ENCODE measurements around the gene GCFC2.

GCFC2 gene

GRCh38 chr2:75646583-75647425, 63.9 kb downstream of the GCFC2 start, which contains the start of gene MRPL19:
TSS of gene MRPL19 (plus strand) at chr2:75646783. CDS start at chr2:75646808, 25 bp downstream.
- TF ChIP-seq ESRRG (CRISPR knock-in tag; IDR thresholded peaks at IDR 0.05) = no peak
- no peak for TF ChIP-seq CSRNP3 (CRISPR knock-in tag; IDR thresholded peaks at IDR 0.05)
- no peak for TF ChIP-seq OSR1 (CRISPR knock-in tag; IDR thresholded peaks at IDR 0.05)
- TF ChIP-seq PPARA (CRISPR knock-in tag; IDR thresholded peaks at IDR 0.05; ENCODE audit: borderline replicate concordance) = no peak
- no peak for TF ChIP-seq GLIS3 (CRISPR knock-in tag; IDR thresholded peaks at IDR 0.05)
- TF ChIP-seq PATZ1 (CRISPR knock-in tag; IDR thresholded peaks at IDR 0.05; ENCODE audit: borderline replicate concordance) = peak; percentile 37; the same call in 1 of the 2 replicates
- no peak for TF ChIP-seq BACH2 (CRISPR knock-in tag; IDR thresholded peaks at IDR 0.05; ENCODE audit: borderline replicate concordance)
- TF ChIP-seq POU6F1 (CRISPR knock-in tag; IDR thresholded peaks at IDR 0.05; ENCODE audit: borderline replicate concordance, low read depth) = no peak
- TF ChIP-seq ZFP3 (CRISPR knock-in tag; IDR thresholded peaks at IDR 0.05) = peak; percentile 56; the same call in 1 of the 2 replicates
- no peak for TF ChIP-seq RARB (CRISPR knock-in tag; IDR thresholded peaks at IDR 0.05)
- TF ChIP-seq ARNTL (CRISPR knock-in tag; IDR thresholded peaks at IDR 0.05; ENCODE audit: borderline replicate concordance, low read depth) = 0 out of 2 replicates have a peak, but pooled peaks have one; percentile 20
- TF ChIP-seq ZNF565 (CRISPR knock-in tag; conservative IDR thresholded peaks at IDR 0.05; ENCODE audit: low read depth) = no peak
- TF ChIP-seq TSHZ2 (CRISPR knock-in tag; IDR thresholded peaks at IDR 0.05) = no peak
- ATAC-seq = peak; percentile 99

- no peak for ATAC-seq
- TF ChIP-seq ESRRG (CRISPR knock-in tag; IDR thresholded peaks at IDR 0.05) (no peak), PATZ1 (CRISPR knock-in tag; IDR thresholded peaks at IDR 0.05; ENCODE audit: borderline replicate concordance) (no peak), GLIS3 (CRISPR knock-in tag; IDR thresholded peaks at IDR 0.05) (no peak), CSDC2 (CRISPR knock-in tag; IDR thresholded peaks at IDR 0.05) (no peak), PPARA (CRISPR knock-in tag; IDR thresholded peaks at IDR 0.05; ENCODE audit: borderline replicate concordance) (no peak), ZNF565 (CRISPR knock-in tag; conservative IDR thresholded peaks at IDR 0.05; ENCODE audit: low read depth) (no peak), SNAI2 (CRISPR knock-in tag; IDR thresholded peaks at IDR 0.05) (no peak), RARB (CRISPR knock-in tag; IDR thresholded peaks at IDR 0.05) (no peak), TSHZ2 (CRISPR knock-in tag; IDR thresholded peaks at IDR 0.05) (no peak)
Measured at GRCh38 chr2:75646090-75646582, 64.6 kb downstream of the GCFC2 start.
